GM12878 (cell line): Measurements from ENCODE around the gene PRKCE. TPM values are rescaled to one million over a fixed set of nuclear protein-coding genes. Genes with fewer than 3 reads are reported as not detected.

ENCODE experiments used
- ATAC-seq: fragments of 200-7000 bp; cut with Tn5 transposase; 3 replicates; pipeline ENCODE4 v1.9.1; 2020; ENCODE audit warnings: mild to moderate bottlenecking, moderate library complexity
- BruUV-seq: library from RNA; stranded (reverse); fragments of 400-500 nt; replicated peaks from 2 replicates; lab custom pipeline; 2021; lab: Mats Ljungman, UMichigan
- CTCF ChIA-PET: fragments of 300-600 bp; sonication (Branson Sonifier 250); formaldehyde crosslinking; extraction: SDS; loops from one replicate; lab custom pipeline; 2021; ENCODE audit warnings: inconsistent platforms; lab: Yijun Ruan, JAX
- POLR2A ChIA-PET: fragments of 350-600 bp; formaldehyde crosslinking; extraction: SDS; loops from one replicate; lab custom pipeline; 2021; ENCODE audit warnings: inconsistent platforms; lab: Charles Lee
- RAD21 ChIA-PET: fragments of 300-600 bp; sonication (Branson Sonifier 250); formaldehyde crosslinking; loops from one replicate; lab custom pipeline; 2023; ENCODE audit warnings: antibody characterized with exemption; ENCODE audit not compliant: unreplicated experiment; lab: Charles Lee
- SMC1A ChIA-PET: fragments of 300-600 bp; sonication (Branson Sonifier 250); formaldehyde crosslinking; loops from one replicate; lab custom pipeline; 2023; ENCODE audit not compliant: unreplicated experiment, uncharacterized antibody; lab: Charles Lee
- DNase-seq: peaks from one replicate; pipeline ENCODE4 v3.0.0-alpha.2; 2011; ENCODE audit warnings: low read depth, low spot score
- FAIRE-seq: peaks from 3 replicates; lab custom pipeline; 2011; peaks lifted over from hg19 to GRCh38; lab: Jason Lieb, UNC
- H2AFZ ChIP-seq: 2 replicates; pipeline ENCODE4 v1.6.0; 2011; ENCODE audit warnings: low read depth, low read length, control low read depth; ENCODE audit not compliant: control insufficient read depth
- H3K27ac ChIP-seq: 2 replicates; pipeline ENCODE4 v1.5.1; 2011; ENCODE audit warnings: control low read depth; ENCODE audit not compliant: control insufficient read depth, insufficient read depth
- H3K27me3 ChIP-seq, 2 experiments: replicated peaks in 1 of 2; 2 replicates each; pipeline versions ENCODE4 v1.6.0 to v1.6.1; 2011; ENCODE audit warnings: low read length in 1 of 2; ENCODE audit not compliant: control insufficient read depth in 2 of 2, insufficient read depth in 2 of 2
- H3K36me3 ChIP-seq, 2 experiments: 2 replicates each; pipeline ENCODE4 v1.5.1; 2011; ENCODE audit warnings: low read length in 1 of 2; ENCODE audit not compliant: control insufficient read depth in 2 of 2, insufficient read depth in 2 of 2
- H3K4me1 ChIP-seq: 2 replicates; pipeline ENCODE4 v1.6.1; 2011; ENCODE audit warnings: mild to moderate bottlenecking, low read length, moderate library complexity, mixed read lengths; ENCODE audit not compliant: control insufficient read depth, insufficient read depth
- H3K4me2 ChIP-seq: 2 replicates; pipeline ENCODE4 v1.6.0; 2011; ENCODE audit warnings: control low read depth; ENCODE audit not compliant: control insufficient read depth, insufficient read depth
- H3K4me3 ChIP-seq: fragments of 200-600 bp; sonication (generic); 2 replicates; pipeline ENCODE4 v1.5.1; 2016
- H3K79me2 ChIP-seq: 2 replicates; pipeline ENCODE4 v1.6.0; 2011; ENCODE audit warnings: low read length; ENCODE audit not compliant: control insufficient read depth, insufficient read depth
- H3K9ac ChIP-seq: 2 replicates; pipeline ENCODE4 v1.8.0; 2011; ENCODE audit warnings: low read length, control low read depth, mixed read lengths; ENCODE audit not compliant: control insufficient read depth, insufficient read depth
- H3K9me3 ChIP-seq: replicated peaks from 3 replicates; pipeline ENCODE4 v1.5.1; 2011; ENCODE audit warnings: mild to moderate bottlenecking, low read length; ENCODE audit not compliant: control insufficient read depth, insufficient read depth
- H4K20me1 ChIP-seq: 2 replicates; pipeline ENCODE4 v1.6.0; 2011; ENCODE audit not compliant: control insufficient read depth, insufficient read depth
- BACH1 ChIP-seq: fragments of 450-650 bp; IDR thresholded peaks from 2 replicates; pipeline ENCODE4 v1.6.1; 2017; ENCODE audit warnings: mild to moderate bottlenecking, borderline replicate concordance
- BMI1 ChIP-seq: fragments of 450-650 bp; IDR thresholded peaks from 2 replicates; pipeline ENCODE4 v1.6.1; 2016; ENCODE audit warnings: mild to moderate bottlenecking, moderate library complexity, borderline replicate concordance
- HDAC2 ChIP-seq: fragments of 200-600 bp; sonication (generic); IDR thresholded peaks from 2 replicates; pipeline ENCODE4 v1.6.1; 2017
- IRF3 ChIP-seq: fragments of 450-650 bp; IDR thresholded peaks from 2 replicates; pipeline ENCODE4 v1.6.1; 2014; ENCODE audit warnings: mild to moderate bottlenecking
- MYB ChIP-seq: fragments of 150-350 bp; IDR thresholded peaks from 2 replicates; pipeline ENCODE4 v1.6.1; 2014; ENCODE audit warnings: mild to moderate bottlenecking, low read depth, low read length, borderline replicate concordance
- RBBP5 ChIP-seq: fragments of 200-600 bp; sonication (generic); conservative IDR thresholded peaks from 2 replicates; pipeline ENCODE4 v1.6.1; 2016
- SMAD1 ChIP-seq: fragments of 450-650 bp; IDR thresholded peaks from 2 replicates; pipeline ENCODE4 v1.6.1; 2018; ENCODE audit warnings: mild to moderate bottlenecking, low read depth; ENCODE audit not compliant: partially characterized antibody
- STAT1 ChIP-seq: fragments of 450-650 bp; conservative IDR thresholded peaks from 2 replicates; pipeline ENCODE4 v1.6.1; 2014; ENCODE audit warnings: antibody characterized with exemption, mild to moderate bottlenecking
- WGBS: methylation state at CpG from one replicate; pipeline ENCODE4 v1.1.6; 2016; ENCODE audit warnings: low lambda C conversion rate; ENCODE audit not compliant: insufficient replicate concordance, insufficient coverage; ENCODE audit errors: missing lambda C conversion rate; 5-methylcytosine and 5-hydroxymethylcytosine counted together
- in situ Hi-C: fragments of 300-500 bp; cut with MboI; formaldehyde crosslinking; loops from 9 replicates; pipeline ENCODE4 v1.14.3; 2018; ENCODE audit warnings: mixed read lengths
- intact Hi-C: fragments of 100-400 bp; cut with micrococcal nuclease; formaldehyde crosslinking; loops from one replicate; pipeline ENCODE4 v1.14.2; 2022; ENCODE audit not compliant: unreplicated experiment
- polyA plus RNA-seq, 11 experiments: library from polyadenylated mRNA; depleted of rRNA in 4 of 11; unstranded in 6 of 11; stranded (reverse) in 5 of 11; fragments of >200 nt; fragmentation: Nextera tagmentation in 4 of 11; fragmentation: Illumina TruSeq in 1 of 11; extraction: Ambion mirVana in 4 of 11; extraction: Trizol in 1 of 11; gene quantifications; 1 replicate in 1 of 11; 2 replicates in 10 of 11; pipeline versions ENCODE4 v1.2.1 to v1.2.3, GENCODE V29; 2011 to 2016; ENCODE audit warnings: inconsistent platforms in 2 of 11, missing spikeins in 2 of 11, low read depth in 1 of 11
- total RNA-seq, 4 experiments: library from RNA; depleted of rRNA in 3 of 4; stranded (reverse); fragments of >200 nt in 3 of 4; fragmentation: Illumina TruSeq in 1 of 4; extraction: Trizol in 1 of 4; gene quantifications; 2 replicates each; pipeline versions ENCODE4 v1.2.1 to v1.2.3, GENCODE V29; 2013 to 2021

PRKCE gene
- total and polyA plus RNA-seq, 10 of the 15 experiments (the other 5 are each of a cell fraction or from before 2014, with no cell fraction given), result 2.6 to 28.2 (median 11.3) TPM

- no peak for TF ChIP-seq MYB
- no peak for TF ChIP-seq STAT1
- TF ChIP-seq SMAD1, result no peak
- TF ChIP-seq BMI1, result no peak
- no peak for TF ChIP-seq BACH1
- TF ChIP-seq IRF3, result no peak
- TF ChIP-seq RBBP5, result no peak
- TF ChIP-seq HDAC2, result no peak
- DNase-seq (no peak), FAIRE-seq (no peak), ATAC-seq (no peak)
- Histone ChIP-seq H3K9ac (no peak overlapping the region), H3K4me3 (no peak overlapping the region), H3K4me2 (no peak overlapping the region), H4K20me1 (no peaks in the 10 kb centered on the region), H3K27ac (no peak overlapping the region), H3K9me3 (no peaks in the 10 kb centered on the region), H3K36me3 (no peaks in the 10 kb centered on the region), H2AFZ (no peak overlapping the region), H3K27me3 (no peaks in the 10 kb centered on the region), H3K79me2 (no peaks in the 10 kb centered on the region; the same call in 1 of the 2 replicates), H3K4me1 (peaks cover 7% of the 10 kb centered on the region; the same call in 1 of the 2 replicates)
- intact Hi-C loops (no loop called here), in situ Hi-C loops (no loop called here)
- ChIA-PET CTCF (no interaction called here), SMC1A (interaction anchor here (1.0 to 1.8 kb wide), 5 partner anchors 9 to 102 kb away, joined by 3 to 6 read pairs (median 4); no protein-coding TSS in a partner anchor), RAD21 (no interaction called here), POLR2A (no interaction called here)
- 70% methylated on average over 8 of the region's 8 CpGs for WGBS
- BruUV-seq, result no TSS peak
Measured at GRCh38 chr2:45755585-45756335, 104.3 kb downstream of the PRKCE start.
